Measurements from ENCODE around the gene C3orf33. TPM values are rescaled to one million over a fixed set of nuclear protein-coding genes. Genes with fewer than 3 reads are reported as not detected.
A peak's percentile ranks its signal among the peaks of the same experiment; 100 is the strongest.

C3orf33 gene
- total and polyA plus RNA-seq, 2 experiments from 2014 or later = 4.8 to 5.5 TPM

DNA sequence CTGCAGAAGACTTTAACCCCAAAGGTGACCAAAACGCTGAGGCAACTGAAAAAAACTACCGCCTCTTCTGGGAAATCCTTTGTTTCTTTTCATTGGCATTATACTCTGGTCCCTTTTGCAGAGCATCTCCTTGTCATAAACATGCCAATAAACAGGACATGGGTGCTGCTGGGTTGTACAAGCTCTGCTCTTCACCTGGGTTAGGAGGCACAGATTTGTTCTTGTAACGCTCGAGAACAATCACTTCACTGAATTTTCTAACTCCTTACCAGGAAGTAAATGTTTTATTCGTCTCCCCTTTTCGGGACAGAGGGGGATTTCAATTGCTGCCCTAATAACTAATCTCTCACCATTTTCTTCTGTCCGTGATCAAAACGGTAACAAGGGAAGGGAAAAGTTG, 62.5 kb downstream of the C3orf33 start:
- DNase-seq (ENCODE audit: low read depth in 1 of 2, low spot score in 1 of 2) = no peak
- H3K4me1 ChIP-seq (ENCODE audit: low read depth) = peaks cover 12% of the 10 kb centered on the region

DNA sequence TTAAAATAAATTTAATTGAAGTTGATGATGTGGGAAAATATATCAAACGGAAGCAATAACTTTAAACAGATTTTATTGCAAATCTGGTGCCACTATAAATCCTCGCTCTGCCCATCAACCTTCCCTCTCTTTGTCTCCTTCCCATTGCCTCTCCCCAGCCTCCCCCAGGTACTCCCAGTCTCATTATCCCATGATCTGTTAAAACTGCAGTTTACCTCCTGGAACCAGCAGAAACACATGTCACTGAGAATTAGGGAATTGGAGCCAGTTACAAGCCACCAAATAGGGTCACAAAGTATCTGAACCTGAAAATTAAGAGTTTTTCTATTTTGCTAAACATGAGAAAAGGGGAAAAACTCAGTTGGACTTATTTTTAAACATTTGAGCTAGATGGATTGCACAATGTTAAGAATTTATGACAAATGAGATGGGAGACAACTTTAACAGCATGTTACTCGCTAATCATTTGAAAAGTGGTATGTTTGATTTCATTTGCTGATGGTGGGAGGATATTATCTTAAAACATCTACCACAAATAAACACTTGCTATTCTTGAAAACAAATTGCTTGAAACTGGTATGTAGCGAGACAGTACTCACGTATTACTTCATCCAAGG, 63.6 kb downstream of the C3orf33 start:
- H3K36me3 ChIP-seq = no peaks in the 10 kb centered on the region
- no peak overlapping the region for H3K27ac ChIP-seq
- peaks cover 19% of the 10 kb centered on the region for H3K4me1 ChIP-seq (ENCODE audit: low read depth)
- no peak overlapping the region for H3K4me3 ChIP-seq
- no peaks in the 10 kb centered on the region for H3K27me3 ChIP-seq
- DNase-seq (ENCODE audit: low read depth in 1 of 2, low spot score in 1 of 2) = no peak
- TF ChIP-seq, protein P1, sequence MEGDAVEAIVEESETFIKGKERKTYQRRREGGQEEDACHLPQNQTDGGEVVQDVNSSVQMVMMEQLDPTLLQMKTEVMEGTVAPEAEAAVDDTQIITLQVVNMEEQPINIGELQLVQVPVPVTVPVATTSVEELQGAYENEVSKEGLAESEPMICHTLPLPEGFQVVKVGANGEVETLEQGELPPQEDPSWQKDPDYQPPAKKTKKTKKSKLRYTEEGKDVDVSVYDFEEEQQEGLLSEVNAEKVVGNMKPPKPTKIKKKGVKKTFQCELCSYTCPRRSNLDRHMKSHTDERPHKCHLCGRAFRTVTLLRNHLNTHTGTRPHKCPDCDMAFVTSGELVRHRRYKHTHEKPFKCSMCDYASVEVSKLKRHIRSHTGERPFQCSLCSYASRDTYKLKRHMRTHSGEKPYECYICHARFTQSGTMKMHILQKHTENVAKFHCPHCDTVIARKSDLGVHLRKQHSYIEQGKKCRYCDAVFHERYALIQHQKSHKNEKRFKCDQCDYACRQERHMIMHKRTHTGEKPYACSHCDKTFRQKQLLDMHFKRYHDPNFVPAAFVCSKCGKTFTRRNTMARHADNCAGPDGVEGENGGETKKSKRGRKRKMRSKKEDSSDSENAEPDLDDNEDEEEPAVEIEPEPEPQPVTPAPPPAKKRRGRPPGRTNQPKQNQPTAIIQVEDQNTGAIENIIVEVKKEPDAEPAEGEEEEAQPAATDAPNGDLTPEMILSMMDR (IDR thresholded peaks at IDR 0.05; ENCODE audit: low read depth, low read length) = no peak
- H3K9me3 ChIP-seq (ENCODE audit: low read depth) = no peaks in the 10 kb centered on the region

More for the DNA sequence above, 62.5 kb downstream of the C3orf33 start:
- Histone ChIP-seq H3K36me3 (no peaks in the 10 kb centered on the region), H3K27me3 (no peaks in the 10 kb centered on the region), H3K9me3 (ENCODE audit: low read depth) (no peaks in the 10 kb centered on the region), H3K27ac (no peak overlapping the region), H3K4me3 (peak overlapping the region; percentile 81)
- TF ChIP-seq, protein P1 (IDR thresholded peaks at IDR 0.05; ENCODE audit: low read depth, low read length) = no peak

DNA sequence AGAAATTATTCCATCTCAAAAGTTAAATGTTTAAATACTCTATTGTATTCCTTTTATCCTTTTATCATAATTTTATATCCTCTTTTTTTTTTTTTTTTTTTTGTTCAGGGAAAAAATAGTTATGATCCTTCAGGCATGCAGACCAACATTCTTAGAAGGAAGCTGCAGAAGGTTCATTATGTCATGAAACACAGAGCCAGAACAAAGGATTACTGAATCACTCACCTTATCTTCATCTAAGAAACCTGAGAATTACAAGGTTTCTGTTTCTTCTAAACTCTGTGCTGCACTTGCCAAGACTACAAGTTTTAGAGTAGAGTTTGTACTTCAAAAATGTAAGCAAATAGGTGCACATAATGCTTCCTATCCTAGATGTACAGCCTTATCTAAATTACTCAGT, 64.5 kb downstream of the C3orf33 start:
- DNase-seq (ENCODE audit: low read depth in 1 of 2, low spot score in 1 of 2) = no peak
- peaks cover 20% of the 10 kb centered on the region for H3K4me1 ChIP-seq (ENCODE audit: low read depth)
- H3K27ac ChIP-seq = no peak overlapping the region
- no peaks in the 10 kb centered on the region for H3K27me3 ChIP-seq
- TF ChIP-seq, protein P1 (IDR thresholded peaks at IDR 0.05; ENCODE audit: low read depth, low read length) = no peak
- no peaks in the 10 kb centered on the region for H3K36me3 ChIP-seq
- H3K9me3 ChIP-seq (ENCODE audit: low read depth) = no peaks in the 10 kb centered on the region
- no peak overlapping the region for H3K4me3 ChIP-seq

DNA sequence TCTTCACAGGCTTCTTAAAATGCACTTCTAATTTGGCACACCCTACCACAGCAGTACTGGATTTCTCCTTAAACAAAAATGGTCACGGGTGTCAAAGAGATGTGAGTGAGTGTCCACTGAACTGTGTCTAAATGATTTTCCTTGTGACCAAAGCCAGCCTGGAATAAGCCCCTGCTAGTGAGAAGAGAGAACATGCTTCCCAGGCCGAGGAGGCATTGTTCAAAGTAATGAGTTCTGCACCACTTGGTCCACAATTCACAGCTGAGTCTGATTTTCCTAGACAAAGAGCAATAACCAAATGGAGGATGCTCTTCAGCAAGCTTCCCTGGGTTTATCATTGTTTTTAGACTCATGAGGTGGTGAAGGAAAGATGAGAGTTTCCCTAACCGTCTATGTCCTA, 65.0 kb downstream of the C3orf33 start:
- no peak overlapping the region for H3K4me3 ChIP-seq
- no peaks in the 10 kb centered on the region for H3K36me3 ChIP-seq
- no peak overlapping the region for H3K27ac ChIP-seq
- TF ChIP-seq, protein P1 (IDR thresholded peaks at IDR 0.05; ENCODE audit: low read depth, low read length) = no peak
- DNase-seq (ENCODE audit: low read depth in 1 of 2, low spot score in 1 of 2) = no peak
- no peaks in the 10 kb centered on the region for H3K9me3 ChIP-seq (ENCODE audit: low read depth)
- peaks cover 17% of the 10 kb centered on the region for H3K4me1 ChIP-seq (ENCODE audit: low read depth)
- H3K27me3 ChIP-seq = peaks cover 1% of the 10 kb centered on the region

- no peak overlapping the region for H3K27ac ChIP-seq
- TF ChIP-seq, protein P1 (IDR thresholded peaks at IDR 0.05; ENCODE audit: low read depth, low read length) = no peak
- H3K4me3 ChIP-seq = no peak overlapping the region
- no peaks in the 10 kb centered on the region for H3K36me3 ChIP-seq
- DNase-seq (ENCODE audit: low read depth in 1 of 2, low spot score in 1 of 2) = no peak
- H3K4me1 ChIP-seq (ENCODE audit: low read depth) = peaks cover 13% of the 10 kb centered on the region
- peaks cover 3% of the 10 kb centered on the region for H3K27me3 ChIP-seq
- H3K9me3 ChIP-seq (ENCODE audit: low read depth) = no peaks in the 10 kb centered on the region
Measured at GRCh38 chr3:155739154-155739553, 66.9 kb downstream of the C3orf33 start.

All from cardiac muscle cell (in vitro differentiated cells and primary cell).